ENCODE results near the gene COMMD3. TPM values are rescaled to one million over a fixed set of nuclear protein-coding genes. Genes with fewer than 3 reads are reported as not detected.

Gene COMMD3
- total and polyA plus RNA-seq, 2 of the 4 experiments (the other 2 are of a cell fraction), result 30.8 to 44.8 TPM

- no peak overlapping the region for H2BK120ac ChIP-seq (ENCODE audit: low read depth, low read length)
- H4K91ac ChIP-seq (ENCODE audit: insufficient read depth, low read depth, low read length), result no peak overlapping the region
- H3K27me3 ChIP-seq (ENCODE audit: control insufficient read depth, insufficient read depth, low read length), result no peaks in the 10 kb centered on the region; the same call in 1 of the 2 replicates
- no peak overlapping the region for H3K9ac ChIP-seq (ENCODE audit: low read depth, low read length)
- H3K27ac ChIP-seq (ENCODE audit: insufficient read depth, low read length), result no peak overlapping the region
- no peak overlapping the region for H3K56ac ChIP-seq (ENCODE audit: extremely low read depth, insufficient read depth, low read length)
- H2AK5ac ChIP-seq (ENCODE audit: low read depth, low read length), result no peak overlapping the region
- ATAC-seq (ENCODE audit: low read depth) (no peak), DNase-seq (no peak)
- H3K23ac ChIP-seq (ENCODE audit: low read depth, low read length), result no peak overlapping the region
- H3K4ac ChIP-seq (ENCODE audit: low read depth, low read length), result no peak overlapping the region
- no peak overlapping the region for H3K4me3 ChIP-seq (ENCODE audit: insufficient read depth, low read depth, low read length)
- H2AK9ac ChIP-seq (replicated peaks; ENCODE audit: low read depth, low read length, poor library complexity), result no peak overlapping the region
- H3K36me3 ChIP-seq (ENCODE audit: control insufficient read depth, insufficient read depth, low read length), result no peaks in the 10 kb centered on the region
- no peak overlapping the region for H2AFZ ChIP-seq (replicated peaks; ENCODE audit: low read length, poor library complexity)
- TF ChIP-seq MAFK (IDR thresholded peaks at IDR 0.05; ENCODE audit: low read depth, low read length) (no peak), RAD21 (IDR thresholded peaks at IDR 0.05; ENCODE audit: low read length) (no peak), RFX5 (IDR thresholded peaks at IDR 0.05; ENCODE audit: low read depth, low read length) (no peak), SMC3 (IDR thresholded peaks at IDR 0.05; ENCODE audit: low read depth, low read length) (no peak), USF2 (IDR thresholded peaks at IDR 0.05; ENCODE audit: low read depth, low read length) (no peak), CTCF (conservative IDR thresholded peaks at IDR 0.05; ENCODE audit: low read depth, low read length) (no peak), BHLHE40 (IDR thresholded peaks at IDR 0.05; ENCODE audit: low read depth, low read length) (no peak), MAZ (IDR thresholded peaks at IDR 0.05; ENCODE audit: borderline replicate concordance, low read depth, low read length) (no peak), NFE2L2 (IDR thresholded peaks at IDR 0.05; ENCODE audit: low read depth, low read length) (no peak), POLR2A (IDR thresholded peaks at IDR 0.05; ENCODE audit: low read depth, low read length) (no peak)
- no peaks in the 10 kb centered on the region for H3K9me1 ChIP-seq (ENCODE audit: insufficient read depth, low read length)
- no peak overlapping the region for H3K18ac ChIP-seq (ENCODE audit: low read depth, low read length)
- CTCF ChIA-PET, result no interaction called here
- no peak overlapping the region for H4K8ac ChIP-seq (ENCODE audit: low read depth in 2 of 2, low read length in 2 of 2)
- no peak overlapping the region for H2BK20ac ChIP-seq (ENCODE audit: low read depth, low read length)
- no peaks in the 10 kb centered on the region for H3K4me1 ChIP-seq (ENCODE audit: control insufficient read depth, insufficient read depth, low read length)
- dilution Hi-C loops (cut with HindIII; ENCODE audit: low sequenced_read_pairs, unreplicated experiment) (no loop called here), in situ Hi-C loops (cut with MboI; ENCODE audit: low sequenced_read_pairs) (loop anchor here (25.0 kb wide), 1 partner anchor 791 kb away; no protein-coding TSS in a partner anchor), intact Hi-C loops (cut with micrococcal nuclease) (no loop called here)
- no peak overlapping the region for H2BK5ac ChIP-seq (ENCODE audit: low read depth, low read length, poor library complexity, severe bottlenecking)
- no peaks in the 10 kb centered on the region for H3K9me3 ChIP-seq (ENCODE audit: control insufficient read depth, insufficient read depth, low read length)
- H3K79me1 ChIP-seq (ENCODE audit: low read depth in 1 of 2, low read length in 2 of 2), result no peaks in the 10 kb centered on the region
- H2BK15ac ChIP-seq (ENCODE audit: low read depth, low read length), result no peak overlapping the region
- H4K20me1 ChIP-seq (ENCODE audit: insufficient read depth, low read length), result no peaks in the 10 kb centered on the region
- no peak overlapping the region for H3K4me2 ChIP-seq (ENCODE audit: low read depth, low read length)
- H3K14ac ChIP-seq (replicated peaks; ENCODE audit: low read depth, low read length), result no peak overlapping the region
- WGBS, 2 experiments (ENCODE audit: extremely low coverage in 2 of 2, insufficient read length in 1 of 2), result no CpG with 5 or more reads among the region's 3 CpGs
- no peak overlapping the region for H4K5ac ChIP-seq (ENCODE audit: low read depth, low read length)
- POLR2A ChIA-PET (ENCODE audit: unreplicated experiment), result no interaction called here
- BruUV-seq (replicated peaks), result no TSS peak
Measured at GRCh38 chr10:22303461-22303860, 12.7 kb upstream of the COMMD3 start.
